Stomach (tissue), 4 donors: ENCODE measurements around the gene ZNF692.

Source experiments
- CTCF ChIP-seq, 7 experiments: fragments of 450-650 bp in 4 of 7; fragments of 200-600 bp in 3 of 7; sonication (generic) in 3 of 7; IDR thresholded peaks; one replicate each; pipeline ENCODE4 v1.5.1; 2016 to 2019; ENCODE audit warnings: antibody characterized with exemption in 7 of 7, control low read depth in 2 of 7, mild to moderate bottlenecking in 1 of 7
- EP300 ChIP-seq: sonication (generic); formaldehyde crosslinking; IDR thresholded peaks from one replicate; pipeline ENCODE4 v1.6.1; 2017; ENCODE audit warnings: antibody characterized with exemption
- POLR2A ChIP-seq, 4 donors: fragments of 450-650 bp; IDR thresholded peaks; one replicate each; pipeline ENCODE4 v1.6.1; 2016; ENCODE audit warnings: antibody characterized with exemption in 4 of 4, control low read depth in 2 of 4, mild to moderate bottlenecking in 1 of 4, moderate library complexity in 1 of 4
- POLR2AphosphoS5 ChIP-seq, 3 donors: sonication (generic); formaldehyde crosslinking; IDR thresholded peaks; one replicate each; pipeline ENCODE4 v1.6.1; 2016; ENCODE audit warnings: antibody characterized with exemption in 3 of 3

GRCh38 chr1:248824701-248825100, 34.2 kb downstream of the ZNF692 start:
- TF ChIP-seq POLR2A (IDR thresholded peaks at IDR 0.05) (no peak), EP300 (no peak), CTCF (IDR thresholded peaks at IDR 0.05) (no peak), POLR2AphosphoS5 (IDR thresholded peaks at IDR 0.05) (no peak)
